ENCODE data around the gene ABCA4. TPM values are rescaled to one million over a fixed set of nuclear protein-coding genes. Genes with fewer than 3 reads are reported as not detected.
"Not testable (repeated sequence)": the region's sequence is repeated elsewhere in the genome, so short reads cannot be mapped to it uniquely, and the experiment has no call there.

The ABCA4 gene
- total RNA-seq: not detected

DNA sequence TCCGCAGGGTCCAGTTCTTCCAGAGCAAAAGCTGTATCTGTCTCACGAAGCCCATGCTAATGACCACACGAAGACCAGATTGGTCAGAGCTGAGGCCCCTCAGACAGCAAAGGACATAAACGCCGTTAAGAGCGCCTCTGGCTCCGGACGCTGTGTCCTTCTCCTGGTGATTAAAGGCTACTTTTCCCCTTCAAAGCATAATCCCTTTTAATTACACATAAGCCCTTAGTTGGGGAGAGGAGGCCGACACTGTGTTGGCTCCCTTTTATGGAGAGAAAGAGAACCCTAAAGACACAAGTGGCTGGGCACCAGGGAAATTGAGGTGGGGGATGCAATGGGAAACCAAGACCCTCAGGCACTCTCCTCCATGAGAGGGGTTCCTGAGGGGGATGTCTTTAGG, at the start of gene ABCA4:
TSS of gene ABCA4 (minus strand) at position 158 of the 400 bp plus-strand sequence. CDS start at position 55, 103 bp downstream.
- Mint-ChIP-seq H3K27me3 (no peaks in the 10 kb centered on the region), H3K4me1 (no peaks in the 10 kb centered on the region), H3K27ac (no peak within 1 kb of the TSS), H3K36me3 (ENCODE audit: low read depth) (no peaks in the 10 kb centered on the region), H3K9me3 (no peaks in the 10 kb centered on the region), H3K4me3 (no peak within 1 kb of the TSS)
- ChIA-PET POLR2A (no interaction called here), CTCF (no interaction called here)
- DNase-seq: no peak

DNA sequence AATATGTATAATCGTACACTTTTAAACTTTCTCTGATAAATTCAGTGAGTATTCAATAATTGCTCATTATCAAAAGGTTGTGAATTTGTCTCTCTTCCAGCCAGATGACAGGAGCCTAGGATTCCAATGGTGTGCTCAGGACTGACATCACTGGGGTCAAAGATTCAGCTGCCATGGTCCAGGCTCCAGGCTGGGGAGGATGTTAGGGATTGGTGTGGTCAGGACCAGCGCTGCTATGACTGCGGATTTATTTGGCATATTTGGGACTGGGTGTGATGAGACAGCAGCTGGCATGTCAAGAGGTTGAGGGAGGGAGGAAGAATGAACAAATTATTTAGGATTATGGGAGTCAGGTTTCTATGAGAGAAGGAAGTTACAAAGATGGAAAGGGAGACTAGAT, 48.2 kb upstream of the ABCA4 start:
- CTCF ChIA-PET: no interaction called here
- no peaks in the 10 kb centered on the region for H3K4me1 Mint-ChIP-seq

DNA sequence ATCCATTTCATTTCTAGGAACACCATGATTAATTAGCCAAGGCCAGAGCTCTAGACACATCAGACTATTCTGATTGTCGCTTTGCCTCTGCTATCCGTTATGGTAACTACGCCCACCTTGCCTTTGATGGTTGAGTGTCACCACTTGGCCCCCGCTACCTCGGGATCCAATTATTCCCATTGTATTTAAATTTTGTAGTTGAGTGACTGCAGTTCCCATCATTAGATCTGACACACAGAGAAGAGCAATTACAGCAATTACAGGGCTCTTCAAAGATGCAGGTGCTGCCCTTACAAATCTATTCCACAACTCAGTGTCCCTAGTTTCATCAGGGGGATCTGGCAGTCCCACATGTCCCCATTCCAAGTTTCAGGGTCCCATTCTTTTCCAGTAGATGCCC, 44.9 kb upstream of the ABCA4 start:
- Mint-ChIP-seq H3K4me3 (no peak overlapping the region), H3K27ac (no peak overlapping the region), H3K4me1 (no peaks in the 10 kb centered on the region), H3K27me3 (peaks cover 4% of the 10 kb centered on the region), H3K9me3 (no peaks in the 10 kb centered on the region), H3K36me3 (ENCODE audit: low read depth) (no peaks in the 10 kb centered on the region)
- CTCF ChIA-PET: no interaction called here
- no peak for DNase-seq
- POLR2A ChIA-PET: no interaction called here

More for the DNA sequence above, 48.2 kb upstream of the ABCA4 start:
- POLR2A ChIA-PET: no interaction called here
- no peak overlapping the region for H3K4me3 Mint-ChIP-seq
- H3K36me3 Mint-ChIP-seq (ENCODE audit: low read depth): no peaks in the 10 kb centered on the region
- H3K9me3 Mint-ChIP-seq: no peaks in the 10 kb centered on the region
- peaks cover 4% of the 10 kb centered on the region for H3K27me3 Mint-ChIP-seq
- no peak overlapping the region for H3K27ac Mint-ChIP-seq
- no peak for DNase-seq

DNA sequence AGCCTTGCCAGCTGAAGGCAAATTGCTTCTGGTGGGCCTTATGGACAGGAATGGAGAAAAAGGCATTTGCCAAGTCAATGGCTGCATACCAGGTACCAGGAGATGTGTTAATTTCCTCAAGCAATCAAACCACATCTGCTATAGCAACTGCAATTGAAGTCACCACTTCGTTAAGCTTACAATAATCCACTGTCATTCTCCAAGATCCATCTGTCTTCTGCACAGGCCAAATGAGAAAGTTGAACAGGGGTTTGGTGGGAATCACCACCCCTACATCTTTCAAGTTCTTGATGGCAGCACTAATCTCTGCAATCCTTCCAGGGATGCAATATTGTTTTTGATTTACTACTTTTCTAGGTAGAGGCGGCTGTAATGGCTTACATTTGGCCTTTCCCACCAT, 43.9 kb upstream of the ABCA4 start:
- POLR2A ChIA-PET; H3K4me3 Mint-ChIP-seq; H3K27ac Mint-ChIP-seq; DNase-seq; CTCF ChIA-PET; H3K4me1 Mint-ChIP-seq; H3K36me3 Mint-ChIP-seq (ENCODE audit: low read depth); H3K27me3 Mint-ChIP-seq; H3K9me3 Mint-ChIP-seq: not testable (repeated sequence)

DNA sequence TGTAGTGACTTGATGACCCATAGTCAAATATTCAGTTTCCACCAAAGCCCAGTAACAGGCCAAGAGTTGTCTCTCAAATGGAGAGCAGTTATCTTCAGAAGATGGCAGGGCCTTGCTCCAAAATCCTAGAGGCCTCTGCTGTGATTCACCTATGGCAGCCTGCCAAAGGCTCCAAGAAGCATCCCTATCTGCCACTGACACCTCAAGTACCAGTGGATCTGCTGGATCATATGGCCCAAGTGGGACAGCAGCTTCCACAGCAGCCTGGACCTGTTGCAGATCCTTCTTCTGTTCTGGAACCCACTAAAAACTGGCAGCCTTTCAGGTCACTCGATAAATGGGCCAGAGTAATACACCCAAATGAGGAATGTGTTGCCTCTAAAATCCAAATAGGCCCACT, 43.2 kb upstream of the ABCA4 start:
- POLR2A ChIA-PET; DNase-seq; H3K27me3 Mint-ChIP-seq; H3K4me1 Mint-ChIP-seq; CTCF ChIA-PET; H3K27ac Mint-ChIP-seq; H3K4me3 Mint-ChIP-seq; H3K9me3 Mint-ChIP-seq; H3K36me3 Mint-ChIP-seq (ENCODE audit: low read depth): not testable (repeated sequence)

DNA sequence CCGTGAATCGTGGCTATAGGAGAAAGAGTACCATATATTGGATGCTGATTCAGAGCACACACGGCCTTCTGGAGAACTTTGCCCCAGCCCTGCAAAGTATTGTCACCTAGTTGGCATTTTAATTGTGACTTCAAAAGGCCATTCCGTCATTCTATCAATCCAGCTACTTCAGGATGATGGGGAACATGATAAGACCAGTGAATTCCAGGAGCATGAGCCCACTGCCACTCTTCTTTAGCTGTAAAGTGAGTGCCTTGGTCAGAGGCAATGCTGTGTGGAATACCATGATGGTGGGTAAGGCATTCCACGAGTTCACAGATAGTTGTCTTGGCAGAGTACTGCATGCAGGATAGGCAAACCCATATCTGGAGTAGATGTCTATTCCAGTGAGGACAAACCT, 42.3 kb upstream of the ABCA4 start:
- H3K27me3 Mint-ChIP-seq; H3K27ac Mint-ChIP-seq; POLR2A ChIA-PET; DNase-seq; H3K4me3 Mint-ChIP-seq; H3K4me1 Mint-ChIP-seq; CTCF ChIA-PET; H3K9me3 Mint-ChIP-seq; H3K36me3 Mint-ChIP-seq (ENCODE audit: low read depth): not testable (repeated sequence)

DNA sequence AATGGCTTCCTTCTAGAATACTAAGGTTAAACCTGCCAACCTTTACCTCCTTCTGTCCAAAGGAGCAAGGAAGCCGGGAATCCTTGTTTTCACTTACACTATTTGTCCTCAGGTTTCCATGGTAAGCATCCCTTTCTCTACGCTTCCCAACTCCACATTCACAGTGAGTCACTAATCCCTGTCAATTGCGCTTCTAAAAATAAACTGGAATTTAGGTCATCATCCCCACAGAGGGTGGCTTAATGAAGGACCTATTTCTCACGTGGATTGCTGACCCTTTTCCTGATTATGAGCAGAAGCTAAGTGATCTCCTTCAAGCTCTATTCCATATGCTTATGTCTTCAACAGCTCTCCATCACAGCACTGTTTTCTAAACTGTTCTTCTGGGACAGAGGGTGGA, 39.9 kb upstream of the ABCA4 start:
- Mint-ChIP-seq H3K9me3 (no peaks in the 10 kb centered on the region), H3K27me3 (peaks cover 7% of the 10 kb centered on the region), H3K4me1 (no peaks in the 10 kb centered on the region), H3K36me3 (ENCODE audit: low read depth) (no peaks in the 10 kb centered on the region), H3K27ac (no peak overlapping the region), H3K4me3 (no peak overlapping the region)
- POLR2A ChIA-PET: no interaction called here
- CTCF ChIA-PET: no interaction called here
- DNase-seq: no peak

DNA sequence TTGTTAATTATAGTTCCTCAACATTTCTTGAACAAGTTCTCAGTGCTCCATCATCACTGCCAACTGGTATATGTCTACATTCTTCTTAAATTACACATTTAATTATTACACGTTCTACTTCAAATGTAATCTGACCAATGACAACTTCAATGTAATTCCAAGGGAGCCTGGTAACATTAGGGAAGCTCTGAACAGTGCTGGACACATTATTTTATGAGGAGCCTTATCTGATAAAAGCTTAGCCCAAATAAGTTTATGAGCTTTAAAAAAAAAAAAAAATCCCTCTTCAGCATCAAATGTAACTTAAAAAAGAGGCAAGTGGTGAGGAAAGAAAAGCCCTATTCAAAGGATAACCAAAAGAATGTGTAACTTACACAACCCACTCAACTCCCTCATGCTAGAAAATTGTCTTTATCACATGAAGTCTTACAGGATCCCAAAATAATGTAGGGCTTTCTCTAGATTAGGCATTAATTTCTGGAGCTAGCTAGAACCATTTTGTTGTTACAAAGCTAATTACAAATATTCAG, 35.2 kb upstream of the ABCA4 start:
- Mint-ChIP-seq H3K4me3 (no peak overlapping the region), H3K27me3 (peaks cover 7% of the 10 kb centered on the region), H3K27ac (no peak overlapping the region), H3K9me3 (no peaks in the 10 kb centered on the region), H3K4me1 (no peaks in the 10 kb centered on the region), H3K36me3 (ENCODE audit: low read depth) (no peaks in the 10 kb centered on the region)
- DNase-seq: no peak
- ChIA-PET POLR2A (no interaction called here), CTCF (no interaction called here)

DNA sequence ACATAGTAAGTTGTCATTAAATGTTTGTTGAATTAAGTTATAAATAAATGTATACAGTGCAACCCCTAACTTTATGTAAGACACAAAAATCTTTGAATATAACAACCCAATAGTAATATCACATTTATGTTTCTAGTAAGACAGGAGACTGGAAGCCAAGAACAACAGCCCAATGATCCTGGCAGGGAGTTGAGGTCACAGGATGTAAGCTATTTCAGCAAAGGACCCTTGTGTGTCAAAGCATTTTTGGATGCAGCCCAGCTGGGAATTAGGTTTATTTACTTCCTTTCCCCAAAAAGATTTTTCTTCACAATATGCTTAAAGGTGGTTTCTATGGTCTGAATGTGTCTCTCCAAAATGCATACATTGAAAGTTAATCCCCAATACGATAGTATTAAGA, 34.0 kb upstream of the ABCA4 start:
- Mint-ChIP-seq H3K36me3 (ENCODE audit: low read depth) (no peaks in the 10 kb centered on the region), H3K4me1 (no peaks in the 10 kb centered on the region), H3K27me3 (peaks cover 7% of the 10 kb centered on the region), H3K27ac (no peak overlapping the region), H3K4me3 (no peak overlapping the region), H3K9me3 (no peaks in the 10 kb centered on the region)
- ChIA-PET POLR2A (no interaction called here), CTCF (no interaction called here)
- no peak for DNase-seq

DNA sequence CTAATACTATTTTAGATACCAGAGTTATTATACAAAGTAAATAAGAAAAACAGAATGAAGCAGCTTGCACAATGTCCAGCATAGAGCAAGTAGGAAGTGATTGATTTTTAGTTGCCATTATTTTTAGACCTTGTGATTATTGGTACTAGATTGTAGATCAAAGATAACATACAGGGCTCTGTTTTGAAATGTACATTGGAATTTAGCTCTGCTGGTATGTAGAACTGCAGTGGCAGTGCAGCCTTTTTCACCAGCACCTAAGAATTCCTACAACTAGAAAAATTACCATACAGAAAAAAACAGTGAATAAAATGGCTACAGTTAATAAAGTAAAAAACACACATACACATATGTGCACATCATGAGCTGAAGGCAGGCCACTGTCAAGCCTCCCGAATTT, 32.2 kb upstream of the ABCA4 start:
- ChIA-PET CTCF (no interaction called here), POLR2A (no interaction called here)
- no peaks in the 10 kb centered on the region for H3K27me3 Mint-ChIP-seq
- H3K27ac Mint-ChIP-seq: no peak overlapping the region
- no peaks in the 10 kb centered on the region for H3K4me1 Mint-ChIP-seq
- no peak overlapping the region for H3K4me3 Mint-ChIP-seq
- H3K9me3 Mint-ChIP-seq: no peaks in the 10 kb centered on the region
- no peaks in the 10 kb centered on the region for H3K36me3 Mint-ChIP-seq (ENCODE audit: low read depth)
- DNase-seq: no peak

DNA sequence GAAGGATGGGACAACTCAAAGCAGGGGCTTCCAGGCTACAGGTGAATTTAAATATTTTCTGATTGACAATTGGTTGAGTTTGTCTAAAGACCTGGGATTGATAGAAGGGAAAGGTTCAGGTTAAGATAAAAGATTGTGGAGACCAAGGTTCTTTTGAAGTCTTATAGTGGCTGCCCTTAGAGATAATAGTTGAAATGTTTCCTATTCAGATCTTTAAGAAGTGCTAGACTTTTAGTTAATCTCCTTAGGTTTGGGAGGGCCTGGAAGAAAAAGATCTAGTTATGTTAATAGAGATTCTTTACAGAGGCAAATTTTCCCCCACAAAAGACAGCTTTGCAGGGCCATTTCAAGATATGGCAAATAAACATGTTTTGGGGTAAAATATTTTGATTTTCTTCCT, 28.2 kb upstream of the ABCA4 start:
- H3K4me1 Mint-ChIP-seq; CTCF ChIA-PET; H3K9me3 Mint-ChIP-seq; H3K36me3 Mint-ChIP-seq (ENCODE audit: low read depth); H3K27me3 Mint-ChIP-seq; DNase-seq; H3K4me3 Mint-ChIP-seq; POLR2A ChIA-PET; H3K27ac Mint-ChIP-seq: not testable (repeated sequence)

DNA sequence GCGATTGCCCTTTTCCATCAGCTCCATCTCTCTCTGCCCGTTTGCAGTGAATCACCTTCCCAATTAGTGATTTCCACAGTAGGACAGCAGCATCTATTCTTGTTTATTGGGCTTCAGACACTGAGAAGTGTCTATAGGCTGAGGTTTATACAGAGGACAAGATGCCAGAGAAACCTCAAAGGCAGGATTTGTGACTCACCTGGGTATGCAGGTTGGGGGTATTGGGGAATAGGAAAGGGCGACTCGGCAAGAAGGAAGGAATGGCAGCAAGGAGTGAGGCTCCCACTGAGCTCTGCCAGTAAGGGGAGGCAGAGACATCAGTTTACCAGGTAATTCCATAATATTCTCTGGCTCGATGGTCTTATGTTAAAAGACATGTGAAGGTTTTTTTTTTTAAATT, 25.3 kb upstream of the ABCA4 start:
- H3K36me3 Mint-ChIP-seq (ENCODE audit: low read depth): no peaks in the 10 kb centered on the region
- H3K4me1 Mint-ChIP-seq: no peaks in the 10 kb centered on the region
- no peak overlapping the region for H3K4me3 Mint-ChIP-seq
- POLR2A ChIA-PET: no interaction called here
- CTCF ChIA-PET: no interaction called here
- no peak for DNase-seq
- no peak overlapping the region for H3K27ac Mint-ChIP-seq
- no peaks in the 10 kb centered on the region for H3K9me3 Mint-ChIP-seq
- H3K27me3 Mint-ChIP-seq: peaks cover 10% of the 10 kb centered on the region

DNA sequence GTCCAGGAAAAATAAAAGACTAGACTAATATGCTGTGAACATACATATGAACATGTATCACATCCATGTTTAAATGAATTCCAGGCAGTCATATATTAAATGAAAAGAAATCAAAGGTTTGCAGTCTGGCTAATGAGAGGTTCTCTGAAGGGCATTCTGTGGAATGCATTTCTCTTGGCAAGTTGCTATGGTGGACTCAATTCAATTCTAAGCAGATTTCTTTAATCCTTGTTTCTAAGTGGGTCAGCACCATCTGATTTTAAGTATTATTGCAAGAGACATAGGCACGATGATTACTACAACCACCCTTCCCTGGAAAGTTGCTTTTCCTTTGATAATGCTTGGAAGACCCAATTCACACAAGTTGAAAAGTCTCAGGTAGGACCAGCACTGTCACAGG, 23.9 kb upstream of the ABCA4 start:
- no peaks in the 10 kb centered on the region for H3K36me3 Mint-ChIP-seq (ENCODE audit: low read depth)
- no peak overlapping the region for H3K27ac Mint-ChIP-seq
- CTCF ChIA-PET: no interaction called here
- no peak overlapping the region for H3K4me3 Mint-ChIP-seq
- POLR2A ChIA-PET: no interaction called here
- H3K4me1 Mint-ChIP-seq: no peaks in the 10 kb centered on the region
- DNase-seq: no peak
- H3K9me3 Mint-ChIP-seq: no peaks in the 10 kb centered on the region
- peaks cover 10% of the 10 kb centered on the region for H3K27me3 Mint-ChIP-seq

DNA sequence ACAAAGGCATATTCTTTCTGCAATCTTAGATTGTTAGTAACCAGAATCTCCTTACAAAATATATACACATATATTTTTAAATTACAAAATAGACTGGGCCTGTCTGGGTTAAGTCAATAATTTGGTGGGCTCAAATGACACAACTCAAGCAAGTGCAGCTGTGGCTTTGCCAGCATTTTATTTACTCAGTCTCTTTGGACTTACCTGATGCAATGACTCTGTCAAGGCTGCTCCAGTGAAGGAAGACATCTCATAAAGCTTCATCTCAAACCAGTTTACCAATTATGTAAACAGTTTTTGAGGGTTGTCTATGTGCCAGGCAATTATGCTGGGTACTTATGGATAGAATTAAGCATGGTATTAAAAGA, 22.8 kb upstream of the ABCA4 start:
- Mint-ChIP-seq H3K4me3 (no peak overlapping the region), H3K36me3 (ENCODE audit: low read depth) (no peaks in the 10 kb centered on the region), H3K9me3 (no peaks in the 10 kb centered on the region), H3K27ac (no peak overlapping the region), H3K4me1 (no peaks in the 10 kb centered on the region), H3K27me3 (peaks cover 10% of the 10 kb centered on the region)
- no peak for DNase-seq
- ChIA-PET POLR2A (no interaction called here), CTCF (no interaction called here)

DNA sequence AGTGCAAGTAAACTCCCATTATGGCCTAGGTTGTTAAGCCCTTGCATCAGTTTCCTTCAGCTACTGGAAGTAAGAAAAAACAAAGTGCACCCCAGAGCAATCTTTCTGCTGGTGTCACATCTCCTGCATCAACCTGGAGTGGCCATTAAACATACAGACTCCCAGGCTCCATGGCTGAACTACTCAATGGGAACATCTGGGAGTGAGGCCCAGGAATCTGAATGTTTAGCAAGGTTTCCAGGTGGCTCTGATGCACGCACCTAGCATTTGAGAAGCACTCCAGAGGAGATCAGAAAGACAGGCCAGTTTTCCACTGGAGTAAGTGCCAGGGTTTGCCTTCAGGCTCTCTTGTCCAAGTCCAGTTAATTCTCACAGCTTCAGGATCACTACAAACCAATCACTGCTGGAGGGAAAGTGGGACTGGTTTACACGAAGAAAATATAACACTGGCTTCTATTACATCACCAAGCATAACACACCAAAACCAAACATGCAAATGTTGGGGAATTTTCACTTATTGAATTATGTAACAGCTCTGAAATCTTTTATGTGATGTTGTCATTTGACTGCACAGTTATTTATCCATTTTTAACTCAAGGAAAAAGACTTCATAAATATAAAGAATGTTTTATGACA, 22.3 kb upstream of the ABCA4 start:
- Mint-ChIP-seq H3K4me1 (no peaks in the 10 kb centered on the region), H3K4me3 (no peak overlapping the region), H3K36me3 (ENCODE audit: low read depth) (no peaks in the 10 kb centered on the region), H3K27ac (no peak overlapping the region), H3K9me3 (no peaks in the 10 kb centered on the region), H3K27me3 (peaks cover 10% of the 10 kb centered on the region)
- POLR2A ChIA-PET: no interaction called here
- DNase-seq: no peak
- CTCF ChIA-PET: no interaction called here
